ENCODE results near the gene TSPEAR.

The TSPEAR gene

GRCh38 chr21:44537930-44538911 lies 173.2 kb downstream of the TSPEAR start:
- DNase-seq, result no peak

GRCh38 chr21:44535963-44536362 lies 175.4 kb downstream of the TSPEAR start:
- no peak for DNase-seq

GRCh38 chr21:44534688-44535087 lies 176.7 kb downstream of the TSPEAR start:
- DNase-seq, result no peak

GRCh38 chr21:44533891-44534627 lies 177.3 kb downstream of the TSPEAR start:
- DNase-seq, result no peak

- no peak for DNase-seq
Observed at GRCh38 chr21:44533121-44533890, 178.1 kb downstream of the TSPEAR start.

GRCh38 chr21:44532712-44533111 lies 178.7 kb downstream of the TSPEAR start:
- no peak for DNase-seq

GRCh38 chr21:44531606-44532564 lies 179.5 kb downstream of the TSPEAR start:
- no peak for DNase-seq

GRCh38 chr21:44530903-44531605 lies 180.3 kb downstream of the TSPEAR start:
- DNase-seq, result no peak

GRCh38 chr21:44530221-44530902 lies 181.0 kb downstream of the TSPEAR start:
- DNase-seq, result no peak

GRCh38 chr21:44529503-44530125 lies 181.8 kb downstream of the TSPEAR start:
- DNase-seq, result no peak

GRCh38 chr21:44529011-44529421 lies 182.4 kb downstream of the TSPEAR start:
- DNase-seq, result no peak

GRCh38 chr21:44528634-44528995 lies 182.8 kb downstream of the TSPEAR start:
- no peak for DNase-seq

- DNase-seq, result no peak
Observed at GRCh38 chr21:44527983-44528633, 183.3 kb downstream of the TSPEAR start.

GRCh38 chr21:44527156-44527982 lies 184.0 kb downstream of the TSPEAR start:
- DNase-seq, result no peak

GRCh38 chr21:44526096-44526997 lies 185.0 kb downstream of the TSPEAR start:
- DNase-seq, result no peak

GRCh38 chr21:44525391-44526095 lies 185.8 kb downstream of the TSPEAR start:
- DNase-seq, result no peak
